A549 (cell line): ENCODE results near the gene RAPGEF4.

Source experiments
- CHD2 ChIP-seq: fragments of 150-350 bp; IDR thresholded peaks from 2 replicates; pipeline ENCODE4 v1.6.1; 2014; ENCODE audit warnings: low read length; ENCODE audit not compliant: partially characterized antibody
- CHD4 ChIP-seq: fragments of 200-600 bp; sonication (generic); IDR thresholded peaks from 2 replicates; pipeline ENCODE4 v1.6.1; 2016; ENCODE audit warnings: antibody characterized with exemption, mild to moderate bottlenecking, borderline replicate concordance
- CTCF ChIP-seq: fragments of >200 bp; sonication (Bioruptor Twin); formaldehyde crosslinking; IDR thresholded peaks from 3 replicates; pipeline ENCODE4 v1.5.1; 2016
- ESRRA ChIP-seq: fragments of 150-350 bp; IDR thresholded peaks from 2 replicates; pipeline ENCODE4 v1.6.1; 2014; ENCODE audit warnings: mild to moderate bottlenecking, low read length, borderline replicate concordance
- HDAC2 ChIP-seq: fragments of 200-600 bp; sonication (generic); IDR thresholded peaks from 2 replicates; pipeline ENCODE4 v1.6.1; 2016
- MAX ChIP-seq: IDR thresholded peaks from 2 replicates; pipeline ENCODE4 v1.6.1; 2012
- NFE2L2 ChIP-seq: fragments of 150-350 bp; conservative IDR thresholded peaks from 2 replicates; pipeline ENCODE4 v1.6.1; 2014; ENCODE audit warnings: low read length
- POLR2A ChIP-seq: IDR thresholded peaks from 2 replicates; pipeline ENCODE4 v1.6.1; 2012; ENCODE audit warnings: mild to moderate bottlenecking, low read length
- TP53 ChIP-seq: fragments of 250-450 bp; sonication (Bioruptor Pico); IDR thresholded peaks from 2 replicates; pipeline ENCODE4 v1.5.0; 2021; ENCODE audit warnings: mild to moderate bottlenecking, moderate library complexity
- ZFP36 ChIP-seq: fragments of 450-650 bp; IDR thresholded peaks from 2 replicates; pipeline ENCODE4 v1.6.1; 2014; ENCODE audit warnings: borderline replicate concordance; ENCODE audit not compliant: partially characterized antibody

- TF ChIP-seq CTCF (no peak), POLR2A (no peak), NFE2L2 (no peak), MAX (no peak), CHD2 (no peak), ESRRA (no peak), HDAC2 (no peak), TP53 (no peak), ZFP36 (no peak), CHD4 (no peak)
Measured at GRCh38 chr2:172806996-172807395, 71.4 kb downstream of the RAPGEF4 start.
